ENCODE results near the gene HS6ST2. TPM values are rescaled to one million over a fixed set of nuclear protein-coding genes. Genes with fewer than 3 reads are reported as not detected.
A peak's percentile ranks its signal among the peaks of the same experiment; 100 is the strongest.

HS6ST2 gene
- total RNA-seq, 1 donor from 2014 or later = 8.5 TPM

DNA sequence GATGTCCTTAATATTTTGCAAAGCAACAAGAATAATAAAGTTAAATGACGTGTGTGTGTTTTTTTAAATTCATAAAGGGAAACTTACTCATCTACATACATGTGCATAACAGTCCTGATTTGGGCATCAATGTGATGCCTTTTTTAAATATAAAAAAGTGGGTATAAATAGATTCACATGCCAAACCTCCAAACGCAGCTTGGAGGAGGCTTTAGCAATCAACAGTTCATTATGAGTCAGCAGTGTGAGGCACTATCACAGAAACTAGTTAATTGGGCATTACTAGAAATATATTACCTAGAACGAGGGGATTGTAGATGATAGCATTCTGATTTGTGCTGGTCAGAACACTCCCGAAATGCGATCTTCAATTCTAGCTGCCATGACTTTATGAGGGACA is 115.1 kb downstream of the HS6ST2 start:
- ATAC-seq = no peak

- ATAC-seq = no peak
Measured at GRCh38 chrX:132842460-132843238, 115.8 kb downstream of the HS6ST2 start.

DNA sequence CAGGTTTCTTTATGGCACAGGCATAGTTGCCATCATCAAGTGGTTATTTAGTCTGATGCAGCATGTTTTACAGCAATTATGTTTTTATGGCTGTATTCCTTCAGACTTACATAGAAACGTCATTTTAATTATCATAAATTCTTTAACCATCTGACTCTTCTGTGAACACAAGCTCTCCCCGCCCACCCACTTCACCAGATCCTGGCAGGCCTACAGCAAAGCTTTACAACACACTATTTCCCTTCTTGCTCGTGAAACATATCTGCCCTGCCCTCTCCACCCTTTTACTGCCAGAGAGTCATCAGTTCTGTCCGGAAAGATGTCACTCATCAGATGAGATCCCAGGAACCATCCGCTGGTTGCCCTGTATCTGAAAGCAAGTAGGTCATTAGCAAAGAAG is 120.5 kb downstream of the HS6ST2 start:
- ATAC-seq = no peak

DNA sequence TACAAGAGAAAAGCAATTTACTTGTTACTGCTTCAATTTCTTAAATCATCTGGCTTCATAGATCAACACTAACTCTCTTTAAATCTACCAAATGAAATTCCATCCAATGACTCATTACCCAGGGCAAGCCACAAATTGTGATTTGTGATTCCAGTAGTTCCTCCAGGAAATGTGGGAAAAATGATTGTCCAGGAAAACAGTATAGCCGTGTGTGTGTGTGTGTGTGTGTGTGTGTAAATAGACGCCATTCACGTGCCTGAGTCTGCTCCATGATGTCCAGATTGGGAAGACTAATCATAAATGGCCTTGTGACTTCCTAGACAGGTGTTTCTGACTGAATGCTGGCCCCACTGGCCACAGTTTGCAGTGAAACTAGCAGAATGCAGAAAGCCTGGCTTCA is 121.3 kb downstream of the HS6ST2 start:
- ATAC-seq = no peak

GRCh38 chrX:132836471-132836870 is 122.0 kb downstream of the HS6ST2 start:
- ATAC-seq = no peak

DNA sequence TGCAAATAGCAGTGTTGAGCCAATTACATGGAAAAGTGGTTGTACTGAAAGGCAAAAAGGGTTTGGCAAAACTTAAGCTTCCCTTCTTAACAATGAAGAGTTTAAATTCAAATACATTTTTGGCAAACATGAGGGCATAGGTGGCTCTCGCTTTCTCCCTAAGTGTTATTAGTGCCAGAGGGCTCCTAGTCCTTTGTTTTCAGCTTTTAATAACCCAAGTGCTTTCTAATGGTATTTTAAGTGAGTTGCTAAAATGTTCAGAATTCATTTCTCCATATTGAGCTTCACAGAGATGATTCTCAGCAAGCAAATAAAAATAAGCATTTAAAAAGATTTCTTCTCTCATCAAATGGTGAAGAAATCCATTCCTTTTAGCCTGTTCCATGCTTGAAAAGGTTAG is 123.7 kb downstream of the HS6ST2 start:
- no peak for ATAC-seq

- ATAC-seq = no peak
Measured at GRCh38 chrX:132834109-132834508, 124.3 kb downstream of the HS6ST2 start.

DNA sequence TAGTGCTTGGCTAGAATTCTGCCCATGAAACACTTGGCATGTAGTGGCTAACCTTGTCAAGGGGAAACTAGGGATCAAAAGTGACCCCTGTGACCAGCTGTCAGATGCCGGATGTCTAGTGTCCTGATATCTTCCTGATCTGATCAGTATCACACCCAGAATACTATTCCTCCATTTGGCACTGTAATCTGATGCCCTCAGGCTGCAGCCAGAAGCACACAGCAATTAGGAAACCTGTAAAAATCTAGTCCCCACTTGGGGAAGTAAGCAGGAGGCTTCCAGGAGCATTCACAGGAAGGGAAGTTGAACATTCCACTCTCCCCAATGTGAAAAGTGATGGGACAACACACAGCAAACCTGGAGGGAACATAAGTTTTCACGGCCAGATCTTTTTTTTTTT is 125.1 kb downstream of the HS6ST2 start:
- no peak for ATAC-seq

DNA sequence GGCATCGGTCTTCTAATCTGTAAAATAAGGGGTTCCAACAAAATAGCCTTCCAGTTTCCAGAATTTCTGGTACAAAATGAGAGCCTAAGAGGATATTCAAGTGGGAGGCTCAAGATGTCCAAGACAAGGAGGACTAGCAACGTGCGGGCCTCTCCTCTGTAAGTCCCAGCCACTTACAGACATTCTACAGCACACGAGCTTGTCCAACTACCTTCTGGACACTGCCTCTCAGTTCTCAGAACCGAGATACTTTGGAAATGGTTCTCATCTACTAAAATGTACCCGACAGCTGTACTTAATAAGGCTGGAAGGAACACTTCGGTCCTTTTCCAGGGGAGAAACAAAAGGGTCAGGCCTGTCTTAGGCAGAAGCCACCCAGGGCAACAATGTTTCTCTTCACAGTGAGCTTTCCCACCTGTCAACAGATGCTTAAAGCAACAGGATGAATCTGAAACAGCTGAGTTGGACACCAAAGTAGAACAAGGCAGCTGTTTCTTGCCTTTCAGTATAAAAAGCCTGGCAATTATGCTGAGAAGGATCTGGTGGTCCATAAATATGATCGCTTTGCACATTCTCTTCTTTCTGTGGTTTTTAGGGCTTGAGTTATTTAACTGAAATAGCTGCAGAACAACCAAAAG is 127.0 kb downstream of the HS6ST2 start:
- no peak for ATAC-seq

DNA sequence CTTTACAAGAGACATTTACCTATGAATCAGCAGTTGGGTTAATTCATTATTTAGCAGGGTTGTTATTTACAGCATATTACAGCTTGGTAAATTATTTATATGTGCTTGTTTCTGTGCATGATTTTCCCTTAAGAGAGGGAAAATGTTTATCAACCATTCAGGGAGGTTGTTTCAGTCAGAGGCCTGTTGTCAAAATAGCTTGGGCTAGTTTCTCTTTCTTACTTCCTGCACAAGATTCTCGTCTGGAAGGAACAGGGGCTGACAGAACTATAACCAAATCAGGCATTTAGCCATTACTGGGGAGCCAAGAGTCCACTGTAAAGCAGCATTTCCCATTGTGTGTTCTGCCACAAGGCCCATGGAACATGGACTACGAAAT is 135.8 kb downstream of the HS6ST2 start:
- no peak for ATAC-seq

GRCh38 chrX:132821974-132822633 is 136.3 kb downstream of the HS6ST2 start:
- ATAC-seq = no peak

- no peak for ATAC-seq
Measured at GRCh38 chrX:132820675-132821074, 137.8 kb downstream of the HS6ST2 start.

- no peak for ATAC-seq
Measured at GRCh38 chrX:132819711-132820264, 138.6 kb downstream of the HS6ST2 start.

DNA sequence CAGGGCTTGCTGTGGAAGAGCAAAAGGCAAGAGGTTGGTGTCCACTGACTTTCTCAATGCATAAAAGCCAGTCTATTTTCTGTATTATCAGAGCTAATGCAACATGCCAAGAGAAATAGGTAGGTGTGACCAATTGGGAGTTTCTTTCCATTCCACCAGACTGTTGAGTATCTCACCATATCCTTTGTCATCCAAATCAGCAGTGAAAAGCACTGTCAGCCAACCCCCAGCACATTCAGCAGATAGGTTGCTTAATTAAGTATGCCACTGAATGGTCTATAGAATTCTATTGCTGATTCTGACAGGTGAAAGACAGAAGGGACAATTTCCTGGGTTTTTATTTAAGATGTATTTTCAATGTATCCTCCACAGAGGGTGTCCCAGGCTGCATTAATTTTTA is 139.8 kb downstream of the HS6ST2 start:
- ATAC-seq = no peak

- no peak for ATAC-seq
Measured at GRCh38 chrX:132815643-132816042, 142.8 kb downstream of the HS6ST2 start.

- peak; percentile 94 for ATAC-seq
Measured at GRCh38 chrX:132810964-132811712, 147.3 kb downstream of the HS6ST2 start.

GRCh38 chrX:132810488-132810887 is 147.9 kb downstream of the HS6ST2 start:
- peak; percentile 71 for ATAC-seq

DNA sequence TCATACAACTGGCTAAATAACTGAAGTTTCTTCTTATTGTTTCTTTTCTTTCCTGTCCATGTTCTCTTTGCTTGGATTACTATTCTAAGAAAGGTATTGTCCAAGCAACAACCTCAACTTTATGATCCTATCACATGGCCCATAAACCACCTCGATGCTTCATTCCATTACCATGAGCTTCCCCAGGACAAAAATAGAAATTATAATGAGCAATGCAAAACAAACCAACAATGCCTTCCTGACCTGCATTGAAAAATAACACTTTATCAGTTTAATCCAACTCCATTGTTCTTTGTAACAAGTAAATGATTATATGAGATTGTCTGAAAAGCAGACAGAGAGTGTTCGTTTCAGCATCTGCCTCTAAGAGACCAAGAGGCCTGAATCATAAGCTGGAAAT is 148.8 kb downstream of the HS6ST2 start:
- no peak for ATAC-seq

DNA sequence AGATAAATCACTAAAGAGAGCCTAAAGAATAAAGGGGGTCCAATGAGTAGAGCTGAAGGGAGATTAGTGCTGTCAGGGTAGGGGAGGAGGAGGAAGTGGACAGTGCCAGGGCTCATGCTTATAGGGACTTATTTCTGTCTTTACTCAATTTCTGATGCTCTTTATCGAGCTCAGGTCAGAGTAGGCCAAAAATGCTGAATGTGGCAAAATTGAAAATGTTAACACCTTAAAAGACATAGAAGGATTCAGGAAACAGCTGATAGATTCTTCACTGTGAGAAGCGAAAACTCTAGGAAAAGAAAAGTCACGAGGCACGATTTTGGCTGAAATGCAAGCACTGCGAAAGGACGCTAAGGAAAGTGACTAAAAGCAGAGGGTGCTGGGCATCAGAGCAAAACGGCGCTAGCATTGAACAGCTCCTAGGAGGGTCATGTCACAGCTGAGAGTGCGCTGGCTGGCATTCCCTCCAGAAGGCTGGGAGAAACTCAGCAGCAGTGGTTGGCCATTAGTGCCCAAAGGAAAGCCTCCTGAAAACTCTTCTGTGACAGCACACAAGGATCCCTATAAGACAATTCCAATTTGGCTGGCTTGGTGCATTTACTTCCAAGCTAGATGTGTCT is 150.9 kb downstream of the HS6ST2 start:
- ATAC-seq = no peak

GRCh38 chrX:132802033-132802432 is 156.4 kb downstream of the HS6ST2 start:
- ATAC-seq = no peak

DNA sequence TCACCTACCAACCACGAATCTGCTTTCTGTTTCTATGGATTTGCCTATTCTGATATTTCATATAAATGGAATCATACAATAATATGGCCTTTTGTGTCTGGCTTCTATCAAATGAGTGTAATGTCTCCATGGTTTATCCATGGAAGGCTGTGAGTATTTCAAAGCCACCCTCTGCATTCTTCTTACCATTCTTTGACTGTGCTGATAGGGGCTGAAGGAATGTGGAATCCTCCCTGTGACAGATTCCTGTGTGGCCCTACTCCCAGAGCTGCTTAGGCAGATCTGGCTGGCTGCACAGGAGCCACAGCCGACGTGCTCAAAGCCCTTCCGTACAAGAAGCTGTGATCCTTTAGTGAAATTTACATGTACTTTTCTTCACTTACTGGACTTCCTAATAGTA is 163.2 kb downstream of the HS6ST2 start:
- no peak for ATAC-seq

GRCh38 chrX:132791714-132792113 is 166.7 kb downstream of the HS6ST2 start:
- ATAC-seq = no peak
